WTC11 (cell line): ENCODE measurements around the gene ITGB1BP2. TPM values are rescaled to one million over a fixed set of nuclear protein-coding genes. Genes with fewer than 3 reads are reported as not detected.

ENCODE experiments used
- ATAC-seq: fragments of 200-7000 bp; cut with Tn5 transposase; 2 replicates; pipeline ENCODE4 v1.10.0; 2021; ENCODE audit warnings: mild to moderate bottlenecking, moderate library complexity
- CTCF ChIA-PET: fragments of 300-600 bp; sonication (Branson Sonifier 250); formaldehyde crosslinking; loops from one replicate; lab custom pipeline; 2021; ENCODE audit warnings: antibody characterized with exemption; lab: Charles Lee
- POLR2A ChIA-PET: fragments of 350-600 bp; sonication (Branson Sonifier 250); formaldehyde crosslinking; loops from one replicate; lab custom pipeline; 2021; ENCODE audit warnings: antibody characterized with exemption; lab: Charles Lee
- DNase-seq: peaks from one replicate; pipeline ENCODE4 v3.0.0; 2021; ENCODE audit warnings: low spot score
- H3K27ac Mint-ChIP-seq: 2 replicates; pipeline ENCODE4 v1.8.0; 2021; ENCODE audit warnings: mixed read lengths
- H3K27me3 Mint-ChIP-seq: 2 replicates; pipeline ENCODE4 v1.8.0; 2021; ENCODE audit warnings: low read depth, mild to moderate bottlenecking, moderate library complexity, mixed read lengths
- H3K36me3 Mint-ChIP-seq: 2 replicates; pipeline ENCODE4 v1.8.0; 2021; ENCODE audit warnings: mixed read lengths
- H3K4me1 Mint-ChIP-seq: 2 replicates; pipeline ENCODE4 v1.8.0; 2022; ENCODE audit warnings: mixed read lengths
- H3K4me3 Mint-ChIP-seq: 2 replicates; pipeline ENCODE4 v1.8.0; 2021; ENCODE audit warnings: mild to moderate bottlenecking, moderate library complexity, mixed read lengths
- H3K9me3 Mint-ChIP-seq: 2 replicates; pipeline ENCODE4 v1.8.0; 2021; ENCODE audit warnings: mixed read lengths
- ATF1 ChIP-seq: sonication (generic); formaldehyde crosslinking; IDR thresholded peaks from 2 replicates; pipeline ENCODE4 v1.8.1; 2023; ENCODE audit warnings: mild to moderate bottlenecking, moderate library complexity, missing genetic modification reagents
- ATF6 ChIP-seq: sonication (generic); formaldehyde crosslinking; IDR thresholded peaks from 2 replicates; pipeline ENCODE4 v1.8.1; 2023; ENCODE audit warnings: mild to moderate bottlenecking, missing genetic modification reagents
- CREM ChIP-seq: sonication (generic); formaldehyde crosslinking; IDR thresholded peaks from 2 replicates; pipeline ENCODE4 v1.8.1; 2022; ENCODE audit warnings: mild to moderate bottlenecking, missing genetic modification reagents, moderate library complexity
- E2F1 ChIP-seq: sonication (generic); formaldehyde crosslinking; IDR thresholded peaks from 2 replicates; pipeline ENCODE4 v1.8.0; 2022; ENCODE audit warnings: mild to moderate bottlenecking, missing genetic modification reagents
- FOXJ3 ChIP-seq: sonication (generic); formaldehyde crosslinking; IDR thresholded peaks from 2 replicates; pipeline ENCODE4 v1.9.0; 2021; ENCODE audit warnings: missing genetic modification reagents, mild to moderate bottlenecking, borderline replicate concordance
- FOXK1 ChIP-seq: sonication (generic); formaldehyde crosslinking; IDR thresholded peaks from 2 replicates; pipeline ENCODE4 v1.8.0; 2022; ENCODE audit warnings: mild to moderate bottlenecking, moderate library complexity, missing genetic modification reagents
- GABPB1 ChIP-seq: sonication (generic); formaldehyde crosslinking; IDR thresholded peaks from 2 replicates; pipeline ENCODE4 v1.8.1; 2023; ENCODE audit warnings: mild to moderate bottlenecking, missing genetic modification reagents
- IRF2 ChIP-seq: sonication (generic); formaldehyde crosslinking; IDR thresholded peaks from 2 replicates; pipeline ENCODE4 v1.8.0; 2022; ENCODE audit warnings: low read depth, missing genetic modification reagents, borderline replicate concordance
- NFATC4 ChIP-seq: fragments of 250-450 bp; sonication (Bioruptor Pico); IDR thresholded peaks from 2 replicates; pipeline ENCODE4 v1.9.0; 2021; ENCODE audit warnings: mild to moderate bottlenecking
- NFYB ChIP-seq: sonication (generic); formaldehyde crosslinking; conservative IDR thresholded peaks from 2 replicates; pipeline ENCODE4 v1.8.0; 2022; ENCODE audit warnings: low read depth, missing genetic modification reagents
- ZBTB21 ChIP-seq: sonication (generic); formaldehyde crosslinking; IDR thresholded peaks from 2 replicates; pipeline ENCODE4 v1.8.1; 2023; ENCODE audit warnings: mild to moderate bottlenecking, missing genetic modification reagents, borderline replicate concordance
- ZNF219 ChIP-seq: sonication (generic); formaldehyde crosslinking; IDR thresholded peaks from 2 replicates; pipeline ENCODE4 v1.8.0; 2023; ENCODE audit warnings: missing genetic modification reagents, mild to moderate bottlenecking, borderline replicate concordance
- ZNF232 ChIP-seq: sonication (generic); formaldehyde crosslinking; IDR thresholded peaks from 2 replicates; pipeline ENCODE4 v1.8.0; 2022; ENCODE audit warnings: mild to moderate bottlenecking, missing genetic modification reagents
- total RNA-seq: library from RNA; stranded (reverse); gene quantifications from 3 replicates; pipeline ENCODE4 v1.2.3, GENCODE V29; 2021
- TF ChIP-seq, protein P1 (sequence below): sonication (generic); formaldehyde crosslinking; conservative IDR thresholded peaks from 2 replicates; pipeline ENCODE4 v1.8.1; 2023; ENCODE audit warnings: mild to moderate bottlenecking, low read depth, missing genetic modification reagents, moderate library complexity
- TF ChIP-seq, protein P2 (sequence below): sonication (generic); formaldehyde crosslinking; IDR thresholded peaks from 2 replicates; pipeline ENCODE4 v1.8.0; 2023; ENCODE audit warnings: missing genetic modification reagents
- TF ChIP-seq, protein P3 (sequence below): sonication (generic); formaldehyde crosslinking; IDR thresholded peaks from 2 replicates; pipeline ENCODE4 v1.8.0; 2022; ENCODE audit warnings: missing genetic modification reagents

Gene ITGB1BP2
- total RNA-seq, 1 experiment from 2014 or later: 6.8 TPM

DNA sequence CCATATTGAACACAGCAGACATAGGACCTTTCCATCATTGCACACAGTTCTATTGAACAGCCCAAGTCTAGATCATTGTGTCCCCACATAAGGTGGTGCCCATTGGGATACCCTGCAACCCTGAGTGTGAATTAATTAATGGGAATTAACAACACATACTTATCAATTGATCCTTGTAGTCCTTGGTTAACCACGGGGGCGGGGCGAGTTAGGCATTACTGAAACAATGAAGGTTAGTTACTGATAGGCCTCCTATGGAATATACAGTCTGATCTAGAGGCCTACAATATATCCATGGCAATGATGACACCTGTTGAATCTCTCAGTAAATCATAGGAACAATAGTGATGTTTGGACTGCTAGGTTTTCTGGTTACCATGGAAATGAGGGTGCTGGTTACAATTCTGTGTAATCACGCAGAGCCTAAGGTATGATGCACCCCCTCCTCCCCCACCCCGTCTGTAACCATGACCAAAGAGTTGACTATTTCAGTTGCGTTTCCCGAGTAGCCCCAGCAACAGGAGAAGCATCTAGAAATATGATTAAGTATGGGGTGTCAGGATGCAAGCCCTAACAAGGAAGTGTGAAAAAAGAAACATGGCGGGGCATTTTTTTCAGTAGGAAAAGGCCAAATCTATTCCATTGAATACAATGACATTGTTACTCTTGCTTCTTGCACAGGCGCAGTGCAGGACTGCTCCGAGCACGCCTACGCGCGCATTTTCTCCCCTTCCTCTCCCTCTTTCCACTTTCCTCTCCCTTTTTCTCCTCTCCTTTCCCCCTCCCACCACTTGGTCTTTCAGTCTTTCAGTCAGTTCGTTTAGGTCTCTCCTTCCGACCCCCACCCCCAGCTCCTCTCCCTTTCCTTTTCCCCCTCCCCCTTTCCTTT, 18.8 kb upstream of the ITGB1BP2 start:
- no peak for DNase-seq
- no peak for TF ChIP-seq FOXJ3 (CRISPR knock-in tag)
- TF ChIP-seq ZBTB21 (CRISPR knock-in tag): no peak
- TF ChIP-seq, all 79 proteins: peak for 0
- POLR2A ChIA-PET: interaction anchor here (0.5 to 2.4 kb wide), 13 partner anchors 9 to 250 kb away, joined by 3 to 21 read pairs (median 4); partner anchors contain the start of genes MED12, OGT, TAF1 and ZMYM3
- H3K4me1 Mint-ChIP-seq: peaks cover 12% of the 10 kb centered on the region
- peaks cover 28% of the 10 kb centered on the region for H3K36me3 Mint-ChIP-seq
- peak overlapping the region; percentile 98 for H3K4me3 Mint-ChIP-seq
- H3K9me3 Mint-ChIP-seq: peaks cover 7% of the 10 kb centered on the region
- ATAC-seq: peak; percentile 79; the same call in 1 of the 2 replicates
- H3K27me3 Mint-ChIP-seq: no peaks in the 10 kb centered on the region; the same call in 1 of the 2 replicates
- peak overlapping the region; percentile 100 for H3K27ac Mint-ChIP-seq
- CTCF ChIA-PET: interaction anchor here (0.6 to 1.2 kb wide), 5 partner anchors 25 to 230 kb away, joined by 3 to 12 read pairs (median 3); partner anchors contain the start of genes TAF1 and ZMYM3

DNA sequence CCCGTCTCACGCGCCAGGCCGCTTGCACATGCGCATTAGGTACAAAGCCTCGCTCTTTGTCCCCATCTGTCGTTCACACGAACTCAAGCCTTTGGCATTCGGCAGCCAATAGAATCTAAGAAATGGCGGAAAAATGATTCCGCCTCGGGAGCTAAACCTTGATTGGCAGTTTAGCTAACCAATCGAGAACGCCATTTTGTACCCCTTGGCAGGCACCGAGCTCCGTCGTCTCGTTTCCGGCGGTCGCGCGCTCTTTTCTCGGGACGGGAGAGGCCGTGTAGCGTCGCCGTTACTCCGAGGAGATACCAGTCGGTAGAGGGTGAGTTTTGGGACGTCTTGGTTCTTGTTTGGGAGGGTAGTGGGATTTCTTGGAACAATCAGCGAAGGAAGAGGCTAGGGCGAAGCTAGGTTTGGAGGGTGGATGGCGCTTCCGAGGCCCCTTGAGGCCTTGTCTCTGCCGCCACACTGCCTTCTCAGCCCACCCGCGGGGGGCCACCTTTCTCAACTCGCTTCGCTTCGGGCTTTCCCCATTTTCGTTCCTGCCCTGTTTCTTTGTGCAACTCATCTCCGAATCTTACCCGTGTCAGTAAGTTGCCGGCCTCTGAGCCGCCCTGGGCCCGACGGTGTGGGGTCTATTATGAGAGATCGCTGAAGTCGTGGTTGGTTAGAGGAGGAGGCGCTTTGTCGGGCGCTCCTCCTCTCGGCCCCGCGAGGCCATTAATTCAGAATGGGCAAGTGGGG, 18.0 kb upstream of the ITGB1BP2 start, which contains the start of gene NONO:
Gene NONO, plus strand, starts transcription at position 233 of the 741 bp plus-strand sequence. CDS start 7,003 bp downstream, outside the sequence.
- ATAC-seq (peak; percentile 88), DNase-seq (peak; percentile 79)
- Mint-ChIP-seq H3K27me3 (no peaks in the 10 kb centered on the region; the same call in 1 of the 2 replicates), H3K4me1 (peaks cover 12% of the 10 kb centered on the region), H3K36me3 (peaks cover 31% of the 10 kb centered on the region), H3K4me3 (peak within 1 kb of the TSS; percentile 98), H3K9me3 (peaks cover 7% of the 10 kb centered on the region), H3K27ac (peak within 1 kb of the TSS; percentile 100)
- CTCF ChIA-PET: interaction anchor here (0.6 to 1.2 kb wide), 5 partner anchors 24 to 230 kb away, joined by 3 to 12 read pairs (median 3); partner anchors contain the start of genes TAF1 and ZMYM3
- POLR2A ChIA-PET: interaction anchor here (0.5 to 2.4 kb wide), 14 partner anchors 8 to 249 kb away, joined by 3 to 21 read pairs (median 4); partner anchors contain the start of genes MED12, OGT, TAF1 and ZMYM3
- TF ChIP-seq ZNF219: no peak
- TF ChIP-seq CREM (CRISPR knock-in tag): 0 out of 2 replicates have a peak, but pooled peaks have one; percentile 35
- TF ChIP-seq, protein P1, sequence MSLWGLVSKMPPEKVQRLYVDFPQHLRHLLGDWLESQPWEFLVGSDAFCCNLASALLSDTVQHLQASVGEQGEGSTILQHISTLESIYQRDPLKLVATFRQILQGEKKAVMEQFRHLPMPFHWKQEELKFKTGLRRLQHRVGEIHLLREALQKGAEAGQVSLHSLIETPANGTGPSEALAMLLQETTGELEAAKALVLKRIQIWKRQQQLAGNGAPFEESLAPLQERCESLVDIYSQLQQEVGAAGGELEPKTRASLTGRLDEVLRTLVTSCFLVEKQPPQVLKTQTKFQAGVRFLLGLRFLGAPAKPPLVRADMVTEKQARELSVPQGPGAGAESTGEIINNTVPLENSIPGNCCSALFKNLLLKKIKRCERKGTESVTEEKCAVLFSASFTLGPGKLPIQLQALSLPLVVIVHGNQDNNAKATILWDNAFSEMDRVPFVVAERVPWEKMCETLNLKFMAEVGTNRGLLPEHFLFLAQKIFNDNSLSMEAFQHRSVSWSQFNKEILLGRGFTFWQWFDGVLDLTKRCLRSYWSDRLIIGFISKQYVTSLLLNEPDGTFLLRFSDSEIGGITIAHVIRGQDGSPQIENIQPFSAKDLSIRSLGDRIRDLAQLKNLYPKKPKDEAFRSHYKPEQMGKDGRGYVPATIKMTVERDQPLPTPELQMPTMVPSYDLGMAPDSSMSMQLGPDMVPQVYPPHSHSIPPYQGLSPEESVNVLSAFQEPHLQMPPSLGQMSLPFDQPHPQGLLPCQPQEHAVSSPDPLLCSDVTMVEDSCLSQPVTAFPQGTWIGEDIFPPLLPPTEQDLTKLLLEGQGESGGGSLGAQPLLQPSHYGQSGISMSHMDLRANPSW (CRISPR knock-in tag): no peak
- 0 out of 2 replicates have a peak, but pooled peaks have one; percentile 28 for TF ChIP-seq GABPB1 (CRISPR knock-in tag)
- TF ChIP-seq NFYB (CRISPR knock-in tag): peak; percentile 67

DNA sequence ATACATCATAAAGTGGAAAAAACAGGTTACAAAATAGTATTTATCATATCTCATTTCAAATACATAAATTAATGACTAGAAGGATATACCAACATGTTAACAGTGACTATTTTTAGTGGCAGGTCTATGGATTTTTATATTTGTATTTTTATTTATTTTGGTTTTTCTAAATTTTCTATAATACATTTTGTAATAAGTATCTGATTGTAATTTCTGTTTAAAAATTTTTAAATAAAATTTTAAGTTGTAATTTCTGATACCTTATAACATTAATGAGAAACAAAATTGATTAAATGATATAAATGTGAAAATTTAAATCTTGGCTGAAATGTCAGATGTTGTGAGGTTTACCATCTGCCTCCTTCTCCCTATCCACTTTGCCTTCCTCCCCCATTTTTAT, 15.6 kb upstream of the ITGB1BP2 start:
- no peak for DNase-seq
- H3K9me3 Mint-ChIP-seq: no peaks in the 10 kb centered on the region
- ChIA-PET POLR2A (no interaction called here), CTCF (no interaction called here)
- H3K27me3 Mint-ChIP-seq: no peaks in the 10 kb centered on the region
- H3K27ac Mint-ChIP-seq: no peak overlapping the region
- no peak for ATAC-seq
- peaks cover 40% of the 10 kb centered on the region for H3K36me3 Mint-ChIP-seq
- H3K4me1 Mint-ChIP-seq: peaks cover 16% of the 10 kb centered on the region
- H3K4me3 Mint-ChIP-seq: peak overlapping the region; percentile 98
- TF ChIP-seq, protein P2, sequence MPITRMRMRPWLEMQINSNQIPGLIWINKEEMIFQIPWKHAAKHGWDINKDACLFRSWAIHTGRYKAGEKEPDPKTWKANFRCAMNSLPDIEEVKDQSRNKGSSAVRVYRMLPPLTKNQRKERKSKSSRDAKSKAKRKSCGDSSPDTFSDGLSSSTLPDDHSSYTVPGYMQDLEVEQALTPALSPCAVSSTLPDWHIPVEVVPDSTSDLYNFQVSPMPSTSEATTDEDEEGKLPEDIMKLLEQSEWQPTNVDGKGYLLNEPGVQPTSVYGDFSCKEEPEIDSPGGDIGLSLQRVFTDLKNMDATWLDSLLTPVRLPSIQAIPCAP: no peak
- TF ChIP-seq NFATC4 (CRISPR knock-in tag): no peak
- TF ChIP-seq, protein P3, sequence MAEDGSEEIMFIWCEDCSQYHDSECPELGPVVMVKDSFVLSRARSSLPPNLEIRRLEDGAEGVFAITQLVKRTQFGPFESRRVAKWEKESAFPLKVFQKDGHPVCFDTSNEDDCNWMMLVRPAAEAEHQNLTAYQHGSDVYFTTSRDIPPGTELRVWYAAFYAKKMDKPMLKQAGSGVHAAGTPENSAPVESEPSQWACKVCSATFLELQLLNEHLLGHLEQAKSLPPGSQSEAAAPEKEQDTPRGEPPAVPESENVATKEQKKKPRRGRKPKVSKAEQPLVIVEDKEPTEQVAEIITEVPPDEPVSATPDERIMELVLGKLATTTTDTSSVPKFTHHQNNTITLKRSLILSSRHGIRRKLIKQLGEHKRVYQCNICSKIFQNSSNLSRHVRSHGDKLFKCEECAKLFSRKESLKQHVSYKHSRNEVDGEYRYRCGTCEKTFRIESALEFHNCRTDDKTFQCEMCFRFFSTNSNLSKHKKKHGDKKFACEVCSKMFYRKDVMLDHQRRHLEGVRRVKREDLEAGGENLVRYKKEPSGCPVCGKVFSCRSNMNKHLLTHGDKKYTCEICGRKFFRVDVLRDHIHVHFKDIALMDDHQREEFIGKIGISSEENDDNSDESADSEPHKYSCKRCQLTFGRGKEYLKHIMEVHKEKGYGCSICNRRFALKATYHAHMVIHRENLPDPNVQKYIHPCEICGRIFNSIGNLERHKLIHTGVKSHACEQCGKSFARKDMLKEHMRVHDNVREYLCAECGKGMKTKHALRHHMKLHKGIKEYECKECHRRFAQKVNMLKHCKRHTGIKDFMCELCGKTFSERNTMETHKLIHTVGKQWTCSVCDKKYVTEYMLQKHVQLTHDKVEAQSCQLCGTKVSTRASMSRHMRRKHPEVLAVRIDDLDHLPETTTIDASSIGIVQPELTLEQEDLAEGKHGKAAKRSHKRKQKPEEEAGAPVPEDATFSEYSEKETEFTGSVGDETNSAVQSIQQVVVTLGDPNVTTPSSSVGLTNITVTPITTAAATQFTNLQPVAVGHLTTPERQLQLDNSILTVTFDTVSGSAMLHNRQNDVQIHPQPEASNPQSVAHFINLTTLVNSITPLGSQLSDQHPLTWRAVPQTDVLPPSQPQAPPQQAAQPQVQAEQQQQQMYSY (CRISPR knock-in tag): no peak
- no peak for TF ChIP-seq E2F1 (CRISPR knock-in tag)
- TF ChIP-seq ATF6 (CRISPR knock-in tag): no peak
- no peak for TF ChIP-seq ZNF232
- no peak for TF ChIP-seq ATF1 (CRISPR knock-in tag)
- no peak for TF ChIP-seq FOXK1 (CRISPR knock-in tag)
- TF ChIP-seq IRF2 (CRISPR knock-in tag): no peak
